Measurements from ENCODE around the gene PEPD. TPM values are rescaled to one million over a fixed set of nuclear protein-coding genes. Genes with fewer than 3 reads are reported as not detected.

Gene PEPD
- total and polyA plus RNA-seq, 2 of the 4 experiments (the other 2 are of a cell fraction) = 36.7 to 88.4 TPM

DNA sequence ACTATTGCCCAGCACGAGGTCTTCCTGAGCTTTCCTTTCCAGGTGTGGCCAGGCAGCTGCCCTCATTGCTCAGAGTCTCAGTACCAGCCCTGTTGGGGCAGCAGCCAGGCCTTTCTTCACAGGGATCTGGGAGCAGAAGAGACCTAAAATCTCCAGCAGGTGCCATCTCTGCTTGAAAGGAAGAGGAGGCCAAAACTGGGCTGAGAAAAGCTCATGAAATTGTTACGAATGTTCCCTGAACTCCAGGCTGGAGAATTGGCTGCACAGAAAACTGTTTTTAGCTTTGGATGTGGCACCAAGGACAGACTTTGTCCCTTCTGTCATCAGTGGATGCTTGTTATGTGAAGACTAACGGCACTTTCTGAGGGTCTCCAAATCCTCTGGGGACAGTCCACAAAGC, 8.7 kb upstream of the PEPD start:
- TF ChIP-seq MAZ (IDR thresholded peaks at IDR 0.05; ENCODE audit: borderline replicate concordance, low read depth, low read length) (no peak), MAFK (IDR thresholded peaks at IDR 0.05; ENCODE audit: low read depth, low read length) (no peak), MXI1 (IDR thresholded peaks at IDR 0.05; ENCODE audit: borderline replicate concordance, low read depth, low read length) (no peak), NFE2L2 (IDR thresholded peaks at IDR 0.05; ENCODE audit: low read depth, low read length) (no peak), CHD1 (IDR thresholded peaks at IDR 0.05; ENCODE audit: low read depth, low read length) (no peak), RAD21 (IDR thresholded peaks at IDR 0.05; ENCODE audit: low read length) (no peak), FOS (IDR thresholded peaks at IDR 0.05; ENCODE audit: low read depth, low read length) (no peak), CEBPB (IDR thresholded peaks at IDR 0.05; ENCODE audit: low read depth, low read length) (no peak), POLR2A (IDR thresholded peaks at IDR 0.05; ENCODE audit: low read depth, low read length) (no peak), RFX5 (IDR thresholded peaks at IDR 0.05; ENCODE audit: low read depth, low read length) (no peak)
- TF ChIP-seq, protein P1, sequence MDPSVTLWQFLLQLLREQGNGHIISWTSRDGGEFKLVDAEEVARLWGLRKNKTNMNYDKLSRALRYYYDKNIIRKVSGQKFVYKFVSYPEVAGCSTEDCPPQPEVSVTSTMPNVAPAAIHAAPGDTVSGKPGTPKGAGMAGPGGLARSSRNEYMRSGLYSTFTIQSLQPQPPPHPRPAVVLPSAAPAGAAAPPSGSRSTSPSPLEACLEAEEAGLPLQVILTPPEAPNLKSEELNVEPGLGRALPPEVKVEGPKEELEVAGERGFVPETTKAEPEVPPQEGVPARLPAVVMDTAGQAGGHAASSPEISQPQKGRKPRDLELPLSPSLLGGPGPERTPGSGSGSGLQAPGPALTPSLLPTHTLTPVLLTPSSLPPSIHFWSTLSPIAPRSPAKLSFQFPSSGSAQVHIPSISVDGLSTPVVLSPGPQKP (IDR thresholded peaks at IDR 0.05; ENCODE audit: borderline replicate concordance, low read depth, low read length) = no peak
- TF ChIP-seq, protein P2, sequence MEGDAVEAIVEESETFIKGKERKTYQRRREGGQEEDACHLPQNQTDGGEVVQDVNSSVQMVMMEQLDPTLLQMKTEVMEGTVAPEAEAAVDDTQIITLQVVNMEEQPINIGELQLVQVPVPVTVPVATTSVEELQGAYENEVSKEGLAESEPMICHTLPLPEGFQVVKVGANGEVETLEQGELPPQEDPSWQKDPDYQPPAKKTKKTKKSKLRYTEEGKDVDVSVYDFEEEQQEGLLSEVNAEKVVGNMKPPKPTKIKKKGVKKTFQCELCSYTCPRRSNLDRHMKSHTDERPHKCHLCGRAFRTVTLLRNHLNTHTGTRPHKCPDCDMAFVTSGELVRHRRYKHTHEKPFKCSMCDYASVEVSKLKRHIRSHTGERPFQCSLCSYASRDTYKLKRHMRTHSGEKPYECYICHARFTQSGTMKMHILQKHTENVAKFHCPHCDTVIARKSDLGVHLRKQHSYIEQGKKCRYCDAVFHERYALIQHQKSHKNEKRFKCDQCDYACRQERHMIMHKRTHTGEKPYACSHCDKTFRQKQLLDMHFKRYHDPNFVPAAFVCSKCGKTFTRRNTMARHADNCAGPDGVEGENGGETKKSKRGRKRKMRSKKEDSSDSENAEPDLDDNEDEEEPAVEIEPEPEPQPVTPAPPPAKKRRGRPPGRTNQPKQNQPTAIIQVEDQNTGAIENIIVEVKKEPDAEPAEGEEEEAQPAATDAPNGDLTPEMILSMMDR (conservative IDR thresholded peaks at IDR 0.05; ENCODE audit: low read depth, low read length) = no peak
- H3K9ac ChIP-seq (ENCODE audit: low read depth, low read length) = no peak overlapping the region
- no peak overlapping the region for H3K4ac ChIP-seq (ENCODE audit: low read depth, low read length)
- in situ Hi-C loops (cut with MboI; ENCODE audit: low sequenced_read_pairs) = no loop called here
- no peak overlapping the region for H3K23ac ChIP-seq (ENCODE audit: low read depth, low read length)
- no peak for DNase-seq
- H2BK5ac ChIP-seq (ENCODE audit: low read depth, low read length, poor library complexity, severe bottlenecking) = no peak overlapping the region
- ChIA-PET CTCF (no interaction called here), POLR2A (ENCODE audit: unreplicated experiment) (no interaction called here)
- no peaks in the 10 kb centered on the region for H4K20me1 ChIP-seq (ENCODE audit: insufficient read depth, low read length)
- H3K4me2 ChIP-seq (ENCODE audit: low read depth, low read length) = no peak overlapping the region
- intact Hi-C loops (cut with micrococcal nuclease) = no loop called here
- H2BK20ac ChIP-seq (ENCODE audit: low read depth, low read length) = no peak overlapping the region
- H2AK9ac ChIP-seq (replicated peaks; ENCODE audit: low read depth, low read length, poor library complexity) = no peak overlapping the region
- H3K4me1 ChIP-seq (ENCODE audit: control insufficient read depth, insufficient read depth, low read length) = no peaks in the 10 kb centered on the region
- no peak overlapping the region for H4K8ac ChIP-seq (ENCODE audit: low read depth in 2 of 2, low read length in 2 of 2)
- no peak overlapping the region for H2BK15ac ChIP-seq (ENCODE audit: low read depth, low read length)
- no peak overlapping the region for H2AK5ac ChIP-seq (ENCODE audit: low read depth, low read length)
- ATAC-seq (ENCODE audit: low read depth) = no peak
- H3K9me1 ChIP-seq (ENCODE audit: insufficient read depth, low read length) = no peaks in the 10 kb centered on the region
- peaks cover 11% of the 10 kb centered on the region; the same call in 1 of the 2 replicates for H3K27me3 ChIP-seq (ENCODE audit: control insufficient read depth, insufficient read depth, low read length)
- dilution Hi-C loops (cut with HindIII; ENCODE audit: low sequenced_read_pairs, unreplicated experiment) = no loop called here
- H2AFZ ChIP-seq (replicated peaks; ENCODE audit: low read length, poor library complexity) = no peak overlapping the region
- H3K14ac ChIP-seq (replicated peaks; ENCODE audit: low read depth, low read length) = no peak overlapping the region
- BruUV-seq (replicated peaks) = no TSS peak
- H4K91ac ChIP-seq (ENCODE audit: insufficient read depth, low read depth, low read length) = no peak overlapping the region
- no peak overlapping the region for H3K56ac ChIP-seq (ENCODE audit: extremely low read depth, insufficient read depth, low read length)
- H3K4me3 ChIP-seq (ENCODE audit: insufficient read depth, low read depth, low read length) = no peak overlapping the region
- WGBS, 2 experiments (ENCODE audit: extremely low coverage in 2 of 2, insufficient read length in 1 of 2) = 53% methylated on average over 3 of the region's 3 CpGs; no CpG with 5 or more reads in 1 of the 2 experiments
- H3K79me1 ChIP-seq (ENCODE audit: low read depth in 1 of 2, low read length in 2 of 2) = no peaks in the 10 kb centered on the region
- no peak overlapping the region for H3K27ac ChIP-seq (ENCODE audit: insufficient read depth, low read length)
- no peak overlapping the region for H4K5ac ChIP-seq (ENCODE audit: low read depth, low read length)
- no peaks in the 10 kb centered on the region for H3K9me3 ChIP-seq (ENCODE audit: control insufficient read depth, insufficient read depth, low read length)
- H3K18ac ChIP-seq (ENCODE audit: low read depth, low read length) = no peak overlapping the region
- no peaks in the 10 kb centered on the region for H3K36me3 ChIP-seq (ENCODE audit: control insufficient read depth, insufficient read depth, low read length)
- no peak overlapping the region for H2BK120ac ChIP-seq (ENCODE audit: low read depth, low read length)
